Neural cell (in vitro differentiated cells): ENCODE data around the gene PDE3A. TPM values are rescaled to one million over a fixed set of nuclear protein-coding genes. Genes with fewer than 3 reads are reported as not detected.

ENCODE experiments used
- H2AFZ ChIP-seq: fragments of 200-600, 300-800 bp; sonication (generic), shearing (Covaris generic); 2 replicates; pipeline ENCODE4 v1.6.0; 2014; ENCODE audit warnings: low read depth, mild to moderate bottlenecking, antibody characterized with exemption, low read length, moderate library complexity
- H3F3A ChIP-seq: fragments of 200-600 bp; shearing (Covaris generic); 2 replicates; pipeline ENCODE4 v1.6.1; 2016; ENCODE audit warnings: mild to moderate bottlenecking, moderate library complexity, mixed read lengths, antibody characterized with exemption, low read length; ENCODE audit not compliant: insufficient read depth, poor library complexity, severe bottlenecking
- H3K27ac ChIP-seq: fragments of 200-600, 300-800 bp; sonication (generic), shearing (Covaris generic); 2 replicates; pipeline ENCODE4 v1.5.1; 2014; ENCODE audit warnings: mild to moderate bottlenecking, low read length, moderate library complexity
- H3K27me3 ChIP-seq: fragments of 300-800, 200-600 bp; sonication (generic), shearing (Covaris generic); 2 replicates; pipeline ENCODE4 v1.6.0; 2014; ENCODE audit warnings: mild to moderate bottlenecking, low read depth, low read length, moderate library complexity; ENCODE audit not compliant: insufficient read depth
- H3K36me3 ChIP-seq: fragments of 300-800, 200-600 bp; sonication (generic), shearing (Covaris generic); 2 replicates; pipeline ENCODE4 v1.5.1; 2014; ENCODE audit warnings: mild to moderate bottlenecking, antibody characterized with exemption, low read length, moderate library complexity; ENCODE audit not compliant: insufficient read depth
- H3K4me2 ChIP-seq: fragments of 300-800, 200-600 bp; sonication (generic), shearing (Covaris generic); 2 replicates; pipeline ENCODE4 v1.6.0; 2014; ENCODE audit warnings: mild to moderate bottlenecking, low read length
- H3K4me3 ChIP-seq: fragments of 300-800, 200-600 bp; sonication (generic), shearing (Covaris generic); 2 replicates; pipeline ENCODE4 v1.5.1; 2014; ENCODE audit warnings: mild to moderate bottlenecking, low read length, moderate library complexity
- H3K79me2 ChIP-seq: fragments of 200-600 bp; shearing (Covaris generic); replicated peaks from 2 replicates; pipeline ENCODE4 v1.6.0; 2014; ENCODE audit warnings: mild to moderate bottlenecking, low read length, moderate library complexity; ENCODE audit not compliant: insufficient read depth
- H3K9ac ChIP-seq: fragments of 300-800, 200-600 bp; sonication (generic), shearing (Covaris generic); 2 replicates; pipeline ENCODE4 v1.6.1; 2016; ENCODE audit warnings: mild to moderate bottlenecking, low read length, mixed read lengths
- H3K9me2 ChIP-seq: fragments of 200-600 bp; shearing (Covaris generic); 2 replicates; pipeline ENCODE4 v1.6.1; 2016; ENCODE audit warnings: mild to moderate bottlenecking, low read length, mixed read lengths; ENCODE audit not compliant: insufficient read depth
- H3K9me3 ChIP-seq: fragments of 200-600, 300-800 bp; sonication (generic), shearing (Covaris generic); 2 replicates; pipeline ENCODE4 v1.6.1; 2016; ENCODE audit warnings: mild to moderate bottlenecking, mixed run types, low read length, moderate library complexity, mixed read lengths
- H4K20me1 ChIP-seq: fragments of 200-600 bp; shearing (Covaris generic); 2 replicates; pipeline ENCODE4 v1.6.1; 2016; ENCODE audit warnings: mild to moderate bottlenecking, mixed run types; ENCODE audit not compliant: insufficient read depth
- EP300 ChIP-seq: fragments of 450-650 bp; conservative IDR thresholded peaks from 2 replicates; pipeline ENCODE4 v1.6.1; 2014; ENCODE audit warnings: antibody characterized with exemption, mild to moderate bottlenecking, moderate library complexity; ENCODE audit not compliant: poor library complexity, severe bottlenecking
- EZH2 ChIP-seq: fragments of 200-600, 300-800 bp; shearing (Covaris generic), sonication (generic); IDR thresholded peaks from 2 replicates; pipeline ENCODE4 v1.6.1; 2014; ENCODE audit warnings: antibody characterized with exemption, low read length, borderline replicate concordance, mild to moderate bottlenecking; ENCODE audit not compliant: insufficient read depth, poor library complexity, severe bottlenecking
- MXI1 ChIP-seq: fragments of 450-650 bp; conservative IDR thresholded peaks from 2 replicates; pipeline ENCODE4 v1.6.1; 2014; ENCODE audit warnings: antibody characterized with exemption, mild to moderate bottlenecking; ENCODE audit not compliant: poor library complexity, severe bottlenecking
- POLR2AphosphoS5 ChIP-seq: IDR thresholded peaks from 2 replicates; pipeline ENCODE4 v1.6.1; 2012
- RAD21 ChIP-seq: fragments of 450-650 bp; conservative IDR thresholded peaks from 2 replicates; pipeline ENCODE4 v1.6.1; 2014; ENCODE audit warnings: antibody characterized with exemption, mild to moderate bottlenecking, moderate library complexity
- SMC3 ChIP-seq: fragments of 450-650 bp; conservative IDR thresholded peaks from 2 replicates; pipeline ENCODE4 v1.6.1; 2014; ENCODE audit warnings: antibody characterized with exemption, mild to moderate bottlenecking, moderate library complexity; ENCODE audit not compliant: poor library complexity
- TAF1 ChIP-seq: IDR thresholded peaks from 2 replicates; pipeline ENCODE4 v1.6.1; 2012; ENCODE audit warnings: low read depth
- polyA plus RNA-seq: library from polyadenylated mRNA; depleted of rRNA; stranded (reverse); fragments of >200 nt; gene quantifications from 2 replicates; pipeline ENCODE4 v1.2.3, GENCODE V29; 2014
- TF ChIP-seq, protein P1 (sequence below): IDR thresholded peaks from 2 replicates; pipeline ENCODE4 v1.6.1; 2012; ENCODE audit warnings: borderline replicate concordance
- TF ChIP-seq, protein P2 (sequence below): fragments of 450-650 bp; IDR thresholded peaks from 2 replicates; pipeline ENCODE4 v1.5.1; 2014; ENCODE audit warnings: antibody characterized with exemption, mild to moderate bottlenecking, moderate library complexity; ENCODE audit not compliant: poor library complexity, severe bottlenecking

Gene PDE3A
- polyA plus RNA-seq, 1 donor from 2014 or later, result 0.94 TPM

DNA sequence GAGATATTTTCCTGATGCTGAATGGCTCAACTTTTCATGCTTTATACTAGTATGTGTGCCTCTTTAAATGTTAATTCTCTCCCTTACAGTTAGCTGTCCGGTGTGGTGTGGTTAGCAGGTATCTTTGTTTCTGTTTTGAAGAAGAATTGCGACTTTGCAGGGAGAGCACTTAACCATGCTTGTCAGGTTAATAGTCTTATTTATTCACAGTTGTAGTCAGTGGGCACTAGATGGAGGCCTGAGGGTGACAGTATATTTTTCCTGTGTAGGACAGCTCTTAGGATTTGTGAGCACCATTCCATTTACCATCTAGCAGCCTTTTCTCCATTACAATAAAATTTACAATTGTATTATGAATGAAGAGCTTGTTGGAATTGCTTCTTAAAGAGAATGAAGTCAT is 34.9 kb downstream of the PDE3A start:
- H3K4me2 ChIP-seq, result no peak overlapping the region

DNA sequence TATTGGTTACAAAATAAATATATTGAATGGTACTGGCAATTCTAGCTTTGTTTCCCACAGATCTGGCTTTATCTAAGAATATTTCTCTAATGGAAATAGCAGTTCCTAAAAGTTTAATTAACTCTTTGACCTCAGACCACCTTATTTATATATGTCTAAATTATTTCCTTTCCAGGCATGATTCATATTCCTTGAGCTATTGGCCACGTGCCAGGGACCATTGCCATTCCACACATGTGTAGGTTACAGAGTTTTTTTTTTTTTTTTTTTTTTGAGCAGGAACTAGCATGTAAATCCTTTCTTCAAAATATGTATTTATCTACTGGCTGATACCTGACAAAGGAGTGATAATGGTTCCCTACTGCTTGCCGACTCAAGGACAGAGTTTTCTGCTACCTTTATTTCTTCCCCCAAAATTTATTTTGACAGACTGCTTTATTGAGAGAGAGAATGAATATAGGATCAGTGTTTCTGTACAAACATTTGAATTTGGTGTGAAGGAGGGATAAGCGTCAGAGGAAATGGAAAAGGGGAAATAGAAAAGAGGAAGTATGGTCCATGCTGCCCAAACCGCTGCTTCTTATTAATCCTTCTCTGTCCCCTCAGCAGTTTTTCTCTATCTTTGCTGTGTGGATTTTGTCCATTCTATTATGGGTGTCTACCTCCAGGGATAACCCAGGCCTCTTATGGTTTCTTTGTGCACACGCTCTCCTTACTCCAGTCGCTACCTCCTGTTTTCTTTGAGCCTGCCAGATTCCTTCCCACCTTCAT is 36.4 kb downstream of the PDE3A start:
- no peak for TF ChIP-seq EZH2
- H3K27ac ChIP-seq, result no peak overlapping the region
- no peak overlapping the region for H3K9ac ChIP-seq
- no peaks in the 10 kb centered on the region for H3K79me2 ChIP-seq
- H3K27me3 ChIP-seq, result no peaks in the 10 kb centered on the region
- H3K36me3 ChIP-seq, result no peaks in the 10 kb centered on the region
- no peak overlapping the region for H3K4me2 ChIP-seq
- no peaks in the 10 kb centered on the region for H3K9me3 ChIP-seq
- H2AFZ ChIP-seq, result no peak overlapping the region
- no peaks in the 10 kb centered on the region for H3F3A ChIP-seq
- H3K4me3 ChIP-seq, result no peak overlapping the region
- no peaks in the 10 kb centered on the region for H4K20me1 ChIP-seq
- H3K9me2 ChIP-seq, result no peaks in the 10 kb centered on the region

More for the DNA sequence above, 34.9 kb downstream of the PDE3A start:
- no peaks in the 10 kb centered on the region for H4K20me1 ChIP-seq
- no peaks in the 10 kb centered on the region for H3K79me2 ChIP-seq
- no peaks in the 10 kb centered on the region for H3K9me2 ChIP-seq
- no peak overlapping the region for H3K27ac ChIP-seq
- no peak overlapping the region for H2AFZ ChIP-seq
- no peaks in the 10 kb centered on the region for H3K9me3 ChIP-seq
- no peak overlapping the region for H3K9ac ChIP-seq
- TF ChIP-seq POLR2AphosphoS5 (peak; percentile 39), SMC3 (no peak), EP300 (peak; percentile 17)
- no peaks in the 10 kb centered on the region for H3K27me3 ChIP-seq
- H3K4me3 ChIP-seq, result no peak overlapping the region
- H3F3A ChIP-seq, result no peaks in the 10 kb centered on the region
- H3K36me3 ChIP-seq, result no peaks in the 10 kb centered on the region

DNA sequence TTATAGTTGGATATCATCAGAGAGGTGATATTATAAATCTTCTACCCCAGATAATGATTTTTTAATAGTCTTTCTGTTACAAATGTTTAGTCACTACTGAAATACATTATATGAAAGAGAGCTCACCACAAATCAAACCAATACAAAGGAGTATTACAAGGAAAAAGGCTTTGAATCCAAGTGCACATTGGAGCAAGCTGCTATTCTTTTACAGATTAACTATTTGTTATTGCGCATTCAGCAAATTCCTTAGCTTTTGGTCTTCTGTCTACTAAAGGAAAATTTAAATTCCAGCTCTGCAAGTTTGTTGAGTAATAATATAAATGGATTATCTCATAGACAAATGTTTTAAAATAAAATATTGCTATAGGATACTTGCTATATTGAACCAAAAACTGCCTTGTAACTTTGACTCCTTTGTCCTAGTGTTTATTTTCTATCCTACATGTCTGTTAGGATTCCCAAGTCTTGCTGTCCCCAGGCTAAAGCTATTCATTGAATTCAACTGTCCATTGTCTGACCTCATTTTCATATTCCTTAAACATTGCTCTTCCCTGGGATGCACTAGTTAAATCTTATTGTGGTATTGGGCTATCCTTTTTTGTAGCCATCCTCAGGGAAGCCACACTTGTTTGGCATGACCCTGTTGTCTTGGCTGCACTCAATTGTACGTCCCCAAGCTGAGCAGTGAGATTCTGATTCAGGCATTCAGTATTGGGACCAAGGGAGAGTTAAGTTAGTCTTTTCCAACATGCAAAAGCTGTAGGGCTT is 41.5 kb downstream of the PDE3A start:
- Histone ChIP-seq H3K9me2 (no peaks in the 10 kb centered on the region), H3K9ac (no peak overlapping the region), H4K20me1 (no peaks in the 10 kb centered on the region), H3K36me3 (no peaks in the 10 kb centered on the region), H3F3A (no peaks in the 10 kb centered on the region), H3K9me3 (no peaks in the 10 kb centered on the region), H3K27ac (no peak overlapping the region), H2AFZ (no peak overlapping the region), H3K4me2 (no peak overlapping the region), H3K79me2 (no peaks in the 10 kb centered on the region), H3K27me3 (no peaks in the 10 kb centered on the region), H3K4me3 (no peak overlapping the region)
- TF ChIP-seq RAD21, result no peak
- TF ChIP-seq EP300, result no peak
- no peak for TF ChIP-seq POLR2AphosphoS5

DNA sequence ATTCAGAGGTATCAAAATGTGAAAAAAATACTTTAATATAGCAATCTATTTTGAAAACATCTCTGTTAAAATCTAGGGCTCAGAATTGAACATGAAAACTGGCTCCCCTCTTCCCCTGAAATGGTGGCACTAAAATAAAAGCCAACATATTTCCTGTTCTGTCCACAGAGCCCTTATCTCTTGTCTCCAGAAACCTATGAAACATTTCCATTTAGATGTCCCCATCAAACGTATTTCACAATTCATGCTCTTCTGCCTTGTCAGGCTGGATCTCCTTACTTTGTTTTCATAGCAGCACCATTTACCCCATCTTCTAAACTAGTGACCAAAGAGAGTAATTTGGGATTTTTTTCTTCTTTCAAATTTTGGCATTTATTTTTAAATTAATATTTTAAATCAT is 42.4 kb downstream of the PDE3A start:
- Histone ChIP-seq H3K9me2 (no peaks in the 10 kb centered on the region), H2AFZ (no peak overlapping the region), H3K9ac (no peak overlapping the region), H3K4me3 (no peak overlapping the region), H3F3A (no peaks in the 10 kb centered on the region), H3K27me3 (no peaks in the 10 kb centered on the region), H3K36me3 (no peaks in the 10 kb centered on the region), H4K20me1 (no peaks in the 10 kb centered on the region), H3K79me2 (no peaks in the 10 kb centered on the region), H3K4me2 (no peak overlapping the region), H3K9me3 (no peaks in the 10 kb centered on the region), H3K27ac (no peak overlapping the region)
- TF ChIP-seq, protein P1, sequence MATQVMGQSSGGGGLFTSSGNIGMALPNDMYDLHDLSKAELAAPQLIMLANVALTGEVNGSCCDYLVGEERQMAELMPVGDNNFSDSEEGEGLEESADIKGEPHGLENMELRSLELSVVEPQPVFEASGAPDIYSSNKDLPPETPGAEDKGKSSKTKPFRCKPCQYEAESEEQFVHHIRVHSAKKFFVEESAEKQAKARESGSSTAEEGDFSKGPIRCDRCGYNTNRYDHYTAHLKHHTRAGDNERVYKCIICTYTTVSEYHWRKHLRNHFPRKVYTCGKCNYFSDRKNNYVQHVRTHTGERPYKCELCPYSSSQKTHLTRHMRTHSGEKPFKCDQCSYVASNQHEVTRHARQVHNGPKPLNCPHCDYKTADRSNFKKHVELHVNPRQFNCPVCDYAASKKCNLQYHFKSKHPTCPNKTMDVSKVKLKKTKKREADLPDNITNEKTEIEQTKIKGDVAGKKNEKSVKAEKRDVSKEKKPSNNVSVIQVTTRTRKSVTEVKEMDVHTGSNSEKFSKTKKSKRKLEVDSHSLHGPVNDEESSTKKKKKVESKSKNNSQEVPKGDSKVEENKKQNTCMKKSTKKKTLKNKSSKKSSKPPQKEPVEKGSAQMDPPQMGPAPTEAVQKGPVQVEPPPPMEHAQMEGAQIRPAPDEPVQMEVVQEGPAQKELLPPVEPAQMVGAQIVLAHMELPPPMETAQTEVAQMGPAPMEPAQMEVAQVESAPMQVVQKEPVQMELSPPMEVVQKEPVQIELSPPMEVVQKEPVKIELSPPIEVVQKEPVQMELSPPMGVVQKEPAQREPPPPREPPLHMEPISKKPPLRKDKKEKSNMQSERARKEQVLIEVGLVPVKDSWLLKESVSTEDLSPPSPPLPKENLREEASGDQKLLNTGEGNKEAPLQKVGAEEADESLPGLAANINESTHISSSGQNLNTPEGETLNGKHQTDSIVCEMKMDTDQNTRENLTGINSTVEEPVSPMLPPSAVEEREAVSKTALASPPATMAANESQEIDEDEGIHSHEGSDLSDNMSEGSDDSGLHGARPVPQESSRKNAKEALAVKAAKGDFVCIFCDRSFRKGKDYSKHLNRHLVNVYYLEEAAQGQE, result no peak
- TF ChIP-seq TAF1 (no peak), EZH2 (no peak), RAD21 (no peak), EP300 (no peak), MXI1 (no peak), SMC3 (no peak), POLR2AphosphoS5 (no peak)
- TF ChIP-seq, protein P2, sequence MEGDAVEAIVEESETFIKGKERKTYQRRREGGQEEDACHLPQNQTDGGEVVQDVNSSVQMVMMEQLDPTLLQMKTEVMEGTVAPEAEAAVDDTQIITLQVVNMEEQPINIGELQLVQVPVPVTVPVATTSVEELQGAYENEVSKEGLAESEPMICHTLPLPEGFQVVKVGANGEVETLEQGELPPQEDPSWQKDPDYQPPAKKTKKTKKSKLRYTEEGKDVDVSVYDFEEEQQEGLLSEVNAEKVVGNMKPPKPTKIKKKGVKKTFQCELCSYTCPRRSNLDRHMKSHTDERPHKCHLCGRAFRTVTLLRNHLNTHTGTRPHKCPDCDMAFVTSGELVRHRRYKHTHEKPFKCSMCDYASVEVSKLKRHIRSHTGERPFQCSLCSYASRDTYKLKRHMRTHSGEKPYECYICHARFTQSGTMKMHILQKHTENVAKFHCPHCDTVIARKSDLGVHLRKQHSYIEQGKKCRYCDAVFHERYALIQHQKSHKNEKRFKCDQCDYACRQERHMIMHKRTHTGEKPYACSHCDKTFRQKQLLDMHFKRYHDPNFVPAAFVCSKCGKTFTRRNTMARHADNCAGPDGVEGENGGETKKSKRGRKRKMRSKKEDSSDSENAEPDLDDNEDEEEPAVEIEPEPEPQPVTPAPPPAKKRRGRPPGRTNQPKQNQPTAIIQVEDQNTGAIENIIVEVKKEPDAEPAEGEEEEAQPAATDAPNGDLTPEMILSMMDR, result no peak
